Mucosa of rectum (tissue), 2 donors: ENCODE data around the gene SLC34A1.

Experiments used
- H3K27ac ChIP-seq, 2 donors: one replicate each; pipeline ENCODE4 v1.7.0; 2013; ENCODE audit warnings: inconsistent platforms in 2 of 2, low read depth in 2 of 2, low read length in 2 of 2
- H3K27me3 ChIP-seq, 2 donors: one replicate each; pipeline ENCODE4 v1.7.0; 2013; ENCODE audit warnings: low read length in 2 of 2; ENCODE audit not compliant: control insufficient read depth in 2 of 2, insufficient read depth in 2 of 2
- H3K36me3 ChIP-seq, 2 donors: one replicate each; pipeline ENCODE4 v1.7.0; 2013; ENCODE audit warnings: low read length in 2 of 2; ENCODE audit not compliant: control insufficient read depth in 2 of 2, insufficient read depth in 2 of 2
- H3K4me1 ChIP-seq, 2 donors: one replicate each; pipeline ENCODE4 v1.7.0; 2013; ENCODE audit warnings: low read length in 2 of 2, mild to moderate bottlenecking in 1 of 2; ENCODE audit not compliant: control insufficient read depth in 2 of 2, insufficient read depth in 2 of 2
- H3K4me3 ChIP-seq, 2 donors: one replicate each; pipeline ENCODE4 v1.7.0; 2013; ENCODE audit warnings: low read length in 2 of 2
- H3K9ac ChIP-seq, 2 donors: one replicate each; pipeline ENCODE4 v1.7.0; 2013; ENCODE audit warnings: low read length in 2 of 2, low read depth in 1 of 2, mild to moderate bottlenecking in 1 of 2
- H3K9me3 ChIP-seq, 2 donors: one replicate each; pipeline ENCODE4 v1.7.0; 2013; ENCODE audit warnings: low read length in 2 of 2; ENCODE audit not compliant: control insufficient read depth in 2 of 2
- donor health status: healthy.
- donor health status: Normal muscosa, but diverticular disease.

Gene SLC34A1

GRCh38 chr5:177445917-177446199 lies 61.6 kb downstream of the SLC34A1 start:
- peaks cover 7 to 16% of the 10 kb centered on the region in 2 donors for H3K4me1 ChIP-seq
- peaks cover 0 to 9% of the 10 kb centered on the region in 2 donors for H3K36me3 ChIP-seq
- peak overlapping the region; percentile 65 to 66 for H3K4me3 ChIP-seq
- H3K27me3 ChIP-seq: peaks cover 5 to 6% of the 10 kb centered on the region in 2 donors
- H3K9me3 ChIP-seq: no peaks in the 10 kb centered on the region
- peak overlapping the region in 1 of 2 donors; percentile 47 for H3K9ac ChIP-seq
- H3K27ac ChIP-seq: peak overlapping the region in 1 of 2 donors; percentile 72

GRCh38 chr5:177446200-177447065 lies 62.2 kb downstream of the SLC34A1 start, which contains the start of gene PRR7:
Gene PRR7, plus strand, starts transcription at chr5:177446814. Its CDS starts 8,254 bp downstream, at chr5:177455068.
- Histone ChIP-seq H3K27ac (peak within 1 kb of the TSS in 1 of 2 donors; percentile 72), H3K4me1 (peaks cover 7 to 16% of the 10 kb centered on the region in 2 donors), H3K4me3 (peak within 1 kb of the TSS; percentile 65 to 66), H3K9ac (peak within 1 kb of the TSS; percentile 47 to 50), H3K27me3 (peaks cover 5 to 6% of the 10 kb centered on the region in 2 donors), H3K36me3 (peaks cover 0 to 7% of the 10 kb centered on the region in 2 donors), H3K9me3 (no peaks in the 10 kb centered on the region)

GRCh38 chr5:177447066-177447610 lies 62.9 kb downstream of the SLC34A1 start:
- Histone ChIP-seq H3K4me1 (peaks cover 7 to 16% of the 10 kb centered on the region in 2 donors), H3K27me3 (peaks cover 5 to 6% of the 10 kb centered on the region in 2 donors), H3K9ac (peak overlapping the region in 1 of 2 donors; percentile 50), H3K27ac (no peak overlapping the region), H3K9me3 (no peaks in the 10 kb centered on the region), H3K4me3 (peak overlapping the region in 1 of 2 donors; percentile 65), H3K36me3 (peaks cover 0 to 1% of the 10 kb centered on the region in 2 donors)

GRCh38 chr5:177447611-177448243 lies 63.5 kb downstream of the SLC34A1 start:
- H3K4me3 ChIP-seq: peak overlapping the region in 1 of 2 donors; percentile 6
- H3K9ac ChIP-seq: no peak overlapping the region
- H3K9me3 ChIP-seq: no peaks in the 10 kb centered on the region
- H3K4me1 ChIP-seq: peaks cover 7 to 16% of the 10 kb centered on the region in 2 donors
- peaks cover 5 to 6% of the 10 kb centered on the region in 2 donors for H3K27me3 ChIP-seq
- no peak overlapping the region for H3K27ac ChIP-seq
- no peaks in the 10 kb centered on the region for H3K36me3 ChIP-seq
